Smooth muscle cell of the coronary artery (primary cell): ENCODE data around the gene SOX14. TPM values are rescaled to one million over a fixed set of nuclear protein-coding genes. Genes with fewer than 3 reads are reported as not detected.

Experiments used
- total RNA-seq: library from RNA; depleted of rRNA; stranded (reverse); fragments of >200 nt; gene quantifications from 2 replicates; pipeline ENCODE4 v1.2.3, GENCODE V29; 2014; ENCODE audit warnings: low replicate concordance

The SOX14 gene
- not detected in 2 replicates for total RNA-seq

GRCh38 chr3:137764001-137764433, at the start of gene SOX14:
SOX14 (plus strand) TSS chr3:137764315; CDS start chr3:137764785, 470 bp downstream.

Other genes starting within 250 kb of the SOX14 start
- not detected in 2 replicates for gene CLDN18, start 245.8 kb downstream of the SOX14 start, total RNA-seq